Effector memory CD8-positive, alpha-beta T cell (primary cell): ENCODE measurements around the gene ZNF680.
"Not testable (repeated sequence)": the region's sequence is repeated elsewhere in the genome, so short reads cannot be mapped to it uniquely, and the experiment has no call there.

Experiments
- ATAC-seq: fragments of 150-1000 bp; cut with Tn5 transposase; replicated peaks from 2 replicates; pipeline ENCODE4 v1.10.0; 2021; ENCODE audit warnings: mild to moderate bottlenecking, moderate library complexity
- DNase-seq, 3 experiments: peaks; one replicate each; pipeline ENCODE4 v3.0.0; 2021
- H3K27ac Mint-ChIP-seq, 2 donors: one replicate each; pipeline ENCODE4 v1.8.0; 2022; ENCODE audit warnings: mild to moderate bottlenecking in 2 of 2, mixed read lengths in 2 of 2, moderate library complexity in 2 of 2
- H3K27me3 Mint-ChIP-seq, 2 donors: one replicate each; pipeline ENCODE4 v1.8.0; 2022; ENCODE audit warnings: mixed read lengths in 2 of 2
- H3K36me3 Mint-ChIP-seq: one replicate; pipeline ENCODE4 v1.8.0; 2022; ENCODE audit warnings: mild to moderate bottlenecking, moderate library complexity, mixed read lengths; ENCODE audit not compliant: insufficient read depth
- H3K4me1 Mint-ChIP-seq, 2 donors: one replicate each; pipeline ENCODE4 v1.8.0; 2022; ENCODE audit warnings: low read depth in 2 of 2, mixed read lengths in 2 of 2
- H3K4me3 Mint-ChIP-seq, 2 donors: one replicate each; pipeline ENCODE4 v1.8.0; 2022; ENCODE audit warnings: mild to moderate bottlenecking in 2 of 2, mixed read lengths in 2 of 2, moderate library complexity in 2 of 2
- H3K9me3 Mint-ChIP-seq, 2 donors: one replicate each; pipeline ENCODE4 v1.8.0; 2022; ENCODE audit warnings: mixed read lengths in 2 of 2

The ZNF680 gene

DNA sequence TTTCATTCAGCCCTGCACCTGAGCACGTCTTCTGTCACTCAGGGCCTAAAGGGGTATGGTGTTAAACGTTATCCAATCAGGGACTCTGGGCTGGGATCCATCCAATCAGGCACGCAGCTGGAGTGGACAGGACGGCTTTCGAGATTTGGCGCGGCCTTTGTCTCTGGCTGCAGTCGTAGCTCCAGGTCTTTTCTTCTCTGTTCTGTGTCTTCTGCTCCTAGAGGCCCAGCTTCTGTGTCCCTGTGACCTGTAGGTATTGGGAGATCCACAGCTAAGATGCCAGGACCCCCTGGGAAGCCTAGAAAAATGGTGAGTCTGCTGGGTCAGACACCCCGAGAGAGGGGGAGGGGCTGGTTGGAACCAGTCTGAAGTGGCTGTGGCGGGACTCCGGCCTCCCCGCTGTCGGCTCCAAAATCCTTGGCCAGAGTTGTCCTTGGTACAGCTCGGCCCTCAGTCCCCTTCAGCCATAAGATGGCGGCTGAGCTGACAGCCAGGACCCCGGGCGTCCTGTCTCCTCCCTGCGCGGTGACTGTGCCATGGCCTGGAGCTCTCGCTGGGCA, 11.7 kb upstream of the ZNF680 start:
- no peak for ATAC-seq
- no peaks in the 10 kb centered on the region for H3K9me3 Mint-ChIP-seq
- peaks cover 5 to 25% of the 10 kb centered on the region in 2 donors for H3K27me3 Mint-ChIP-seq
- H3K4me3 Mint-ChIP-seq, result no peak overlapping the region
- H3K27ac Mint-ChIP-seq, result no peak overlapping the region
- H3K4me1 Mint-ChIP-seq, result peaks cover 5% of the 10 kb centered on the region in 2 donors
- peaks cover 7% of the 10 kb centered on the region for H3K36me3 Mint-ChIP-seq
- no peak for DNase-seq

- not testable (repeated sequence) for ATAC-seq, DNase-seq, H3K36me3 Mint-ChIP-seq, H3K9me3 Mint-ChIP-seq
- peaks cover 10 to 14% of the 10 kb centered on the region in 2 donors for H3K4me1 Mint-ChIP-seq
- H3K27me3 Mint-ChIP-seq, result peaks cover 6 to 26% of the 10 kb centered on the region in 2 donors
- H3K27ac Mint-ChIP-seq, result peak overlapping the region; percentile 81 to 84
- H3K4me3 Mint-ChIP-seq, result peak overlapping the region; percentile 87 to 91
These were observed 7.4 kb upstream of the ZNF680 start for GRCh38 chr7:64570284-64570605.

DNA sequence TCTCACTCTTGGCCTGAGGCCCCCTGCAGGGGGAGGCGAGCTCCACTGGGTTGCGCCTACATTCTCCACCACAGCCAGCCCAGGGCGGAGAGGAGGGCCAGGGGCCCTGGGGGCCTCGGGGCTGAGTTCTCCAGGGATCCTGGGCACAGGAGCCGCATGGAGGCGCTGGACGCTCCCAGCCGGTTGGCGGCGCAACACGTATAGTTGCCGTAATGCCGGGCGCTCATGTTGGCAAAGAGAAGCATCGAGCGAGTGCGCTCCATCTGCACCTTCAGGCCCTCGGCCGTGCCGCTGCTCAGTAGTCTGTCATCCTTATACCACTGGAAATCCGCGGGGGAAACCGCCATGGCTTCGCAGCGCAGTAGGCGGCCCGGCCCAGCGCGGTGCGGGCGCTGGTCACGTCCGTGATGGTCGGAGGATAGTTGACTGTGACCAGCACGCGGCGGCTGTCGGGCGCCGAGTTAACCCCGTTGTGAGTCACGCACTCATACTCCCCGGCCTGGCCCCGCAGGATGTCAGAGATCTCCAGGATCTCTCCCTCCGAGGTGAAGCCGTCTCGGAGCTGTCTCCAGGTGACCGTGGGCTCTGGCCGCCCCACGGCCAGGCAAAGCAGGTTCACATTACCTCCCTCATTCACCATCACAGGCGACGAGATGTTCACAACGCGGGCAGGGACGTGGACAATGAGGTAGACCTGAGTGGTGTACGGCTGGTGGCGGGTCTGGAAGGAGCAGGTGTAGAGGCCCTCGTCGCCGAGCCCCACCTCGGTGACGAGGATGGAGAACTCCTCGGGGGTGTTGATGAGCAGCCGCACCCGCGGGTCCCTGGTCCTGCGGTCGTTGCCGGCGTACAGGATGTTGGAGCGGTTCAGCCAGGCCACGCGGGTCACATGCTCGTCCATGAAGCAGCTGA, 6.8 kb upstream of the ZNF680 start:
- Mint-ChIP-seq H3K27me3 (peaks cover 6 to 20% of the 10 kb centered on the region in 2 donors), H3K4me1 (peaks cover 10 to 14% of the 10 kb centered on the region in 2 donors), H3K4me3 (peak overlapping the region; percentile 87 to 91), H3K27ac (peak overlapping the region; percentile 81 to 84)
- H3K36me3 Mint-ChIP-seq, H3K9me3 Mint-ChIP-seq: not testable (repeated sequence)
- ATAC-seq (peak; percentile 81), DNase-seq (peak; percentile 41 to 45 (median 45))

DNA sequence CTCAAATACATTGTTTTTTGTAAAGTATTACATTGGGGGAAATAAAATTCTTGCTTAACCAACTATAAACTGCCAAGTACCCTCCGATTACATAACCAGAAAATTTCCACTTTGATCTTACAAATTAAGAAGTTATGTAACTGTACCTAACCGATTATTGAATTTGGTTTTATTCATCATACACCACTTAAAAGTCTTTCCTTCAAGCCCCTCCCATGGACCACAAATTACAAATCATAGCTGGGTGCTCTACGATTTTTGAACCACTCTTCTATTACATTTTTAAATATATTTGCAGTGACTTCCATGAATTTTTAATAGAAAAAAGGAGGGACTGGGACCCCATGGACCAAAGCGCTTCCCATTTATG, 630 bp downstream of the ZNF680 start:
- H3K4me3 Mint-ChIP-seq, result peak overlapping the region; percentile 99 to 100
- H3K36me3 Mint-ChIP-seq, result peaks cover 15% of the 10 kb centered on the region
- H3K9me3 Mint-ChIP-seq, result no peaks in the 10 kb centered on the region
- DNase-seq (no peak), ATAC-seq (peak; percentile 9)
- H3K4me1 Mint-ChIP-seq, result peaks cover 21 to 45% of the 10 kb centered on the region in 2 donors
- peak overlapping the region; percentile 96 for H3K27ac Mint-ChIP-seq
- no peaks in the 10 kb centered on the region for H3K27me3 Mint-ChIP-seq

DNA sequence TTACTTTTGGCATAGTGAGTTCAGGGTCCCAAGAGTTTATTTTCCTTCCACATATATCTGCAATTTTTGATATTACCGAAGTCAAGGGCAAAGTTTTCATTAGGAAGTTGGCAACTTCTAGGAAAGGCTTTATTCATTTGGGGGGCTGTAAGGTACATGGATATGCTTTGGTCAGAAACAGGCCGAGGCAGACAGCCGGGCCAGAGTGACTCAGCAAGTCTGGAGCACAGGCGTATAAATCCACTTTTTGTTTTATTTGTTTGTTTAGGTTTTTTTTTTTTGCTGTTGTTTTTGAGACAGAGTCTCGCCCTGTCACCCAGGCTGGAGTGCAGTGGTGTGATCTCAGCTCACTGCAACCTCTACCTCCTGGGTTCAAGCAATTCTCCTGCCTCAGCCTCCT, 3.7 kb downstream of the ZNF680 start:
- Mint-ChIP-seq H3K9me3 (no peaks in the 10 kb centered on the region), H3K36me3 (peaks cover 15% of the 10 kb centered on the region), H3K27me3 (no peaks in the 10 kb centered on the region), H3K4me3 (no peak overlapping the region), H3K27ac (peak overlapping the region in 1 of 2 donors; percentile 59), H3K4me1 (peaks cover 29 to 54% of the 10 kb centered on the region in 2 donors)
- ATAC-seq (no peak), DNase-seq (no peak)

GRCh38 chr7:64558781-64559180, 4.1 kb downstream of the ZNF680 start:
- Mint-ChIP-seq H3K36me3 (peaks cover 12% of the 10 kb centered on the region), H3K27me3 (no peaks in the 10 kb centered on the region), H3K4me1 (peaks cover 24 to 51% of the 10 kb centered on the region in 2 donors), H3K9me3 (no peaks in the 10 kb centered on the region), H3K4me3 (no peak overlapping the region), H3K27ac (peak overlapping the region in 1 of 2 donors; percentile 59)
- DNase-seq, result no peak
- no peak for ATAC-seq

- no peak for ATAC-seq
- Mint-ChIP-seq H3K36me3 (peaks cover 10% of the 10 kb centered on the region), H3K27me3 (no peaks in the 10 kb centered on the region), H3K27ac (peak overlapping the region; percentile 3 to 59), H3K4me3 (no peak overlapping the region), H3K9me3 (no peaks in the 10 kb centered on the region), H3K4me1 (peaks cover 23 to 48% of the 10 kb centered on the region in 2 donors)
- DNase-seq, result no peak
These were observed 4.6 kb downstream of the ZNF680 start for GRCh38 chr7:64558323-64558705.

DNA sequence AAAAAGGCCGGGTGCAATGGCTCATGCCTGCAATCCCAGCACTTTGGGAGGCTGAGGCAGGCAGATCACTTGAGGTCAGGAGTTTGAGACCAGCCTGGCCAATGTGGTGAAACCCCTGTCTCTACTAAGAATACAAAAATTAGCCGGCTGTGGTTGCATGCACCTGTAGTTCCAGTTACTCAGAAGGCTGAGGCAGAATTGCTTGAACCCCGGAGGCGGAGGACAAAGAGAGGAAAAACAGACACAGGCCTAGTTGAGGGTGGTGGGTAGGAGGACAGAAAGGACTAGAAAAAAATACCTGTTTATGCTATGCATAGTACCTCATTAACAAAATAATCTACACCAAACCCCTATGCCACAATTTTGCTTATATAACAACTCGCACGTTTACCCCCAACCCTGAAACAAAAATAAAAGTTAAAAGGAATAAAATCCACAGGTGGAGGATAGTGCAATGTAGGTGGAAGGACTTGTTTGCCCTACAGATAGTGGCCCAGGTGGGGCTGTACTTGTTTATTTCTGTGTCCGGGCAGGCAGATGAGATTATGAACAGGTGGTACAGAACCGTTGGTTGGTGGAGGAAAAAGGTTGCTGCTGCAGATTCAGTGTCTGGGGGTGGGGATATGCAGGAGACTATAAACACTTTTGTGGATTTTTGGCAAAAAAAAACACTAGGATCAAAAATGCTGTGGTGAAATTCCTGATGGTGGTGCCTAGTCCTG, 5.1 kb downstream of the ZNF680 start:
- Mint-ChIP-seq H3K27me3 (no peaks in the 10 kb centered on the region), H3K4me1 (peaks cover 20 to 44% of the 10 kb centered on the region in 2 donors), H3K4me3 (no peak overlapping the region), H3K27ac (peak overlapping the region; percentile 3 to 59), H3K36me3 (peaks cover 8% of the 10 kb centered on the region), H3K9me3 (no peaks in the 10 kb centered on the region)
- DNase-seq, result no peak
- ATAC-seq, result no peak

GRCh38 chr7:64555046-64555445, 7.8 kb downstream of the ZNF680 start:
- DNase-seq (no peak), ATAC-seq (no peak)
- Mint-ChIP-seq H3K27ac (peak overlapping the region in 1 of 2 donors; percentile 44), H3K4me3 (peak overlapping the region in 1 of 2 donors; percentile 25), H3K4me1 (peaks cover 15 to 31% of the 10 kb centered on the region in 2 donors), H3K9me3 (no peaks in the 10 kb centered on the region), H3K27me3 (no peaks in the 10 kb centered on the region), H3K36me3 (no peaks in the 10 kb centered on the region)

DNA sequence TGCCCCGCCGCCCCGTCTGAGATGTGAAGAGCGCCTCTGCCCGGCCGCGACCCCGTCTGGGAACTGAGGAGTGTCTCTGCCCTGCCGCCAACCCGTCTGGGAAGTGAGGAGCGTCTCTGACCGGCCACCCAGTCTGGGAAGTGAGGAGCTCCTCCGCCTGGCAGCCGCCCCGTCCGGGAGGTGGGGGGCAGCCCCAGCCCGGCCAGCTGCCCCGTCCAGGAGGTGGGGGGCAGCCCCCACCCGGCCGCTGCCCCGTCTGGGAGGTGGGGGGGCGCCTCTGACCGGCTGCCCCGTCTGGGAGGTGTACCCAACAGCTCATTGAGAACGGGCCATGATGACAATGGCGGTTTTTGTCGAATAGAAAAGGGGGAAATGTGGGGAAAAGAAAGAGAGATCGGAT, 8.7 kb downstream of the ZNF680 start:
- DNase-seq, H3K9me3 Mint-ChIP-seq, H3K4me3 Mint-ChIP-seq, H3K27ac Mint-ChIP-seq, H3K36me3 Mint-ChIP-seq, ATAC-seq, H3K27me3 Mint-ChIP-seq: not testable (repeated sequence)
- H3K4me1 Mint-ChIP-seq, result peaks cover 15 to 33% of the 10 kb centered on the region in 2 donors

DNA sequence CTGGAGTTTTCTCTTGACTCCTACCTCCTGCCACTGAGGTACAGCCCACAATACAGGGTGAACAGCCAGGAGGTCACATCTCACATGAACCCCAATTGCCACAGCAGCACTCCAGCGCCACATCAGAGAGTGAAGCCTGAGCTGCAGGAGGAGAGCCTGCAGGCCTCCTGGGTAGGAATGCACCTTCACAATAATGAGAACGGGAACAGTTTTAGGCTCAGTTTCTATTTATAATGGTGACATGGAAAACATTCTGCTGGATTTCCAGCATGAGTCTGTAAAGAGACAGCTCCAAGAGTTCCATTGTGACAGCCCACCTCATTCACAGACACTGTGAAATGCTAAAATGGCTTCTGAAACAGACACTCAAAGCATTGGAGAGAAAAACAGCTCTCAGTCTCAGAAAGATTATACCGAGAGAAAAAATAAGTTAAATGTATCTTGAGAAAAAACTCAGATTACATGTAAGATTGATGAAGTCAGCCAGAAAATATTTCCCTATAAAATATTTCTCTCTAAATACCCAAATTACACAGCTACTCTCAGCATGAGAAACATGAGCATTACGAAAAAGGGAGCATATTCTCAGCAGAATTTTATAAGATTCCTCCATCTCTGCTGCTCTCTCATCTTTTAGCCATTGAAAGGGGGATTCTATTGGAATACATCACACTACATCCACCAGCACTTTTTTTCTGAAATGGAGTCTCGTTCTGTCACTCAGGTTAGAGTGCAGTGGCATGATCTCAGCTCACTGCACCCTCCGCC, 11.3 kb downstream of the ZNF680 start:
- H3K9me3 Mint-ChIP-seq, result no peaks in the 10 kb centered on the region
- no peak overlapping the region for H3K27ac Mint-ChIP-seq

DNA sequence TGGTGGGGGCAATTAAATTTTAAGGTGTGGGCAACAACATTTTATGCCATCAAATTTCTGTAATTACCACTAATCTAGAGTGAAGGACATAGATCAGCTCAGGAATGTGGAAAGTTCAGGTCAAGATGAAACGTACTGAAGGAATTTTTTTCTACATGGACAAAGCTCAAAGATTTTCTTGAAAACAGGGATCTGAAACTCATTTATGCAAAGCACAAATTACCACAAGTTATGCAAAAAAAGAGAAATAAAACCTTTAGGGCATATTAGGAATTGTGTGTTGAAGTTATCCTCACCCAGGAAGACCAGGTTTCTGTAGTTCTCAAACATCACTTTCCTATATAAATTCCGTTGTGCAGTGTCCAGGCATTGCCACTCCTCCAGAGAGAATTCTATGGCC, 18.9 kb downstream of the ZNF680 start:
- Mint-ChIP-seq H3K36me3 (peaks cover 13% of the 10 kb centered on the region), H3K9me3 (no peaks in the 10 kb centered on the region), H3K4me3 (no peak overlapping the region), H3K4me1 (peaks cover 12 to 20% of the 10 kb centered on the region in 2 donors), H3K27ac (no peak overlapping the region), H3K27me3 (no peaks in the 10 kb centered on the region)
- ATAC-seq, result no peak
- no peak for DNase-seq

More for the DNA sequence above, 11.3 kb downstream of the ZNF680 start:
- H3K36me3 Mint-ChIP-seq, result peaks cover 4% of the 10 kb centered on the region
- no peaks in the 10 kb centered on the region for H3K27me3 Mint-ChIP-seq
- ATAC-seq (no peak), DNase-seq (no peak)
- H3K4me1 Mint-ChIP-seq, result peaks cover 14 to 25% of the 10 kb centered on the region in 2 donors
- H3K4me3 Mint-ChIP-seq, result no peak overlapping the region
